ENCODE measurements around the gene CAPZB.

GRCh38 chr1:19309123-19309813, 176.1 kb downstream of the CAPZB start:
- no peak for TF ChIP-seq CTCF (IDR thresholded peaks at IDR 0.05)
- TF ChIP-seq POLR2A (IDR thresholded peaks at IDR 0.05): no peak
